ENCODE data around the gene KCNN1. TPM values are rescaled to one million over a fixed set of nuclear protein-coding genes. Genes with fewer than 3 reads are reported as not detected.
"Not testable (repeated sequence)": the region's sequence is repeated elsewhere in the genome, so short reads cannot be mapped to it uniquely, and the experiment has no call there.

KCNN1 gene
- total RNA-seq, 1 experiment from 2014 or later: 9.2 TPM

DNA sequence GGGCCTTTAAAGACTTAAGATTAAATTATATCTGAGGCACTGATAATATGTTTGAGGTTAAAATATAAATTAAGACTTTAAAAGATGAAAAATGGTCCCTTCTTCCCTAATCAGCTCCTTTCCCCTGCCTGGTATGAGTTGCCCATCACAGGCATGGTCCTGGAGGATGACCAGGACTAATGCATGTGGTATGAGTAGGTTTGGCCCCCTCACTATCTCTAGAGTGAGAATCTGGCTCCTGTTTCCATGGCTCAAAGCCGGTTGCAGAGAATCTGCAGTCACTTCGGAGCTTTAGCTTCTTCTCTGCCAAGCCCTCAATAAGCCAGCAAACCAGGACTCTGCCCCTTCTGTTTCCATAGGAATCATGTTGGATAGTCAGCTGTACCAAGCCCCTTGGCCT, 65.2 kb downstream of the KCNN1 start:
- not testable (repeated sequence) for H2AK5ac ChIP-seq (ENCODE audit: insufficient read length, low read length)

More for the DNA sequence above, 65.2 kb downstream of the KCNN1 start:
- not testable (repeated sequence) for H3K79me1 ChIP-seq (ENCODE audit: insufficient read depth, low read depth, low read length, poor library complexity, severe bottlenecking); H3K9me3 ChIP-seq (ENCODE audit: control insufficient read depth, low read depth, low read length); H3K4me1 ChIP-seq (ENCODE audit: insufficient read depth, low read length); H3K23ac ChIP-seq (ENCODE audit: insufficient read length, low read depth, low read length); H3K23me2 ChIP-seq (ENCODE audit: insufficient read length, low read depth, low read length, poor library complexity, severe bottlenecking); H3T11ph ChIP-seq (ENCODE audit: low read length); H3K4me2 ChIP-seq (ENCODE audit: insufficient read depth, insufficient read length, low read length); H3K27ac ChIP-seq (ENCODE audit: insufficient read length, low read depth, low read length); H4K5ac ChIP-seq (ENCODE audit: insufficient read length, low read depth, low read length); H3K14ac ChIP-seq (ENCODE audit: insufficient read depth, low read length); H4K8ac ChIP-seq (replicated peaks; ENCODE audit: insufficient read length, low read depth, low read length); H2BK20ac ChIP-seq (ENCODE audit: low read depth, low read length, poor library complexity, severe bottlenecking); H2BK12ac ChIP-seq (ENCODE audit: insufficient read length, low read depth, low read length); H3K9ac ChIP-seq (ENCODE audit: extremely low read depth, insufficient read length, low read length); H3K36me3 Mint-ChIP-seq (ENCODE audit: insufficient read depth in 1 of 3, low read depth in 3 of 3); H3K27ac Mint-ChIP-seq; H3K4ac ChIP-seq (ENCODE audit: low read depth, low read length); H2BK5ac ChIP-seq (ENCODE audit: insufficient read length, low read length); H3K79me2 ChIP-seq (ENCODE audit: insufficient read depth, low read length); H4K91ac ChIP-seq (ENCODE audit: insufficient read length, low read depth, low read length); H3K27me3 Mint-ChIP-seq (ENCODE audit: low read depth); H3K27me3 ChIP-seq (ENCODE audit: insufficient read depth, low read length); H2AFZ ChIP-seq (ENCODE audit: low read length); DNase-seq; H3K4me3 Mint-ChIP-seq; H2BK15ac ChIP-seq (ENCODE audit: low read depth, low read length); H4K20me1 ChIP-seq (ENCODE audit: control insufficient read depth, insufficient read depth, insufficient read length); H3K18ac ChIP-seq (ENCODE audit: insufficient read length, low read depth, low read length); H3K56ac ChIP-seq (ENCODE audit: insufficient read length, low read depth, low read length); H3K9me3 Mint-ChIP-seq; H3K4me1 Mint-ChIP-seq; H2BK120ac ChIP-seq (ENCODE audit: low read depth, low read length, poor library complexity, severe bottlenecking)
- WGBS (ENCODE audit: extremely low coverage, insufficient read length, low lambda C conversion rate): no CpG with 5 or more reads among the region's 2 CpGs

Measured in H9 (cell line).